Esophagus muscularis mucosa (tissue), 4 donors: ENCODE data around the gene IL17C. TPM values are rescaled to one million over a fixed set of nuclear protein-coding genes. Genes with fewer than 3 reads are reported as not detected.

Experiments used
- DNase-seq: peaks from one replicate; pipeline ENCODE4 v3.0.0-alpha.2; 2017; ENCODE audit errors: extremely low spot score
- H3K27ac ChIP-seq, 4 donors: fragments of 200-600 bp; sonication (generic); replicated peaks in 1 of 4; 1 replicate in 3 of 4; 2 replicates in 1 of 4; pipeline ENCODE4 v1.5.1; 2016 to 2019; ENCODE audit warnings: mild to moderate bottlenecking in 1 of 4
- H3K27me3 ChIP-seq, 4 donors: fragments of 200-600 bp; sonication (generic); one replicate each; pipeline versions ENCODE4 v1.5.1 to v1.6.0; 2016 to 2019
- H3K36me3 ChIP-seq, 4 donors: fragments of 200-600 bp; sonication (generic); one replicate each; pipeline ENCODE4 v1.5.1; 2016 to 2019
- H3K4me1 ChIP-seq, 4 donors: fragments of 200-600 bp; sonication (generic); one replicate each; pipeline ENCODE4 v1.5.1; 2016 to 2019
- H3K4me3 ChIP-seq, 4 donors: fragments of 200-600 bp; sonication (generic); 1 replicate in 2 of 4; 2 replicates in 2 of 4; pipeline ENCODE4 v1.5.1; 2016 to 2019; ENCODE audit warnings: mild to moderate bottlenecking in 4 of 4, moderate library complexity in 1 of 4
- H3K9me3 ChIP-seq, 4 donors: fragments of 200-600 bp; sonication (generic); 1 replicate in 3 of 4; 2 replicates in 1 of 4; pipeline ENCODE4 v1.5.1; 2016 to 2019
- CTCF ChIP-seq, 3 experiments: fragments of 200-600 bp in 2 of 3; fragments of 450-650 bp in 1 of 3; sonication (generic) in 2 of 3; IDR thresholded peaks; one replicate each; pipeline ENCODE4 v1.5.1; 2017 to 2019; ENCODE audit warnings: antibody characterized with exemption in 3 of 3, mild to moderate bottlenecking in 2 of 3, moderate library complexity in 1 of 3
- EP300 ChIP-seq: sonication (generic); formaldehyde crosslinking; IDR thresholded peaks from one replicate; pipeline ENCODE4 v1.6.1; 2017; ENCODE audit warnings: antibody characterized with exemption
- POLR2A ChIP-seq: fragments of 450-650 bp; IDR thresholded peaks from one replicate; pipeline ENCODE4 v1.6.1; 2017; ENCODE audit warnings: antibody characterized with exemption, moderate library complexity, mild to moderate bottlenecking, low read depth
- POLR2AphosphoS5 ChIP-seq, 2 donors: sonication (generic); formaldehyde crosslinking; IDR thresholded peaks; one replicate each; pipeline ENCODE4 v1.6.1; 2017; ENCODE audit warnings: antibody characterized with exemption in 2 of 2
- WGBS: methylation state at CpG from one replicate; pipeline ENCODE4 v1.1.5; 2018; 5-methylcytosine and 5-hydroxymethylcytosine counted together
- intact Hi-C: fragments of 100-400 bp; cut with DNase I; formaldehyde crosslinking; loops from one replicate; pipeline ENCODE4 v1.15.1; 2023
- total RNA-seq, 4 donors: library from RNA; depleted of rRNA; stranded (reverse); fragments of >200 nt; gene quantifications; one replicate each; pipeline versions ENCODE4 v1.1.0 to v1.2.1, GENCODE V29; 2016

Gene IL17C
- total RNA-seq, 4 donors from 2014 or later, result not detected

DNA sequence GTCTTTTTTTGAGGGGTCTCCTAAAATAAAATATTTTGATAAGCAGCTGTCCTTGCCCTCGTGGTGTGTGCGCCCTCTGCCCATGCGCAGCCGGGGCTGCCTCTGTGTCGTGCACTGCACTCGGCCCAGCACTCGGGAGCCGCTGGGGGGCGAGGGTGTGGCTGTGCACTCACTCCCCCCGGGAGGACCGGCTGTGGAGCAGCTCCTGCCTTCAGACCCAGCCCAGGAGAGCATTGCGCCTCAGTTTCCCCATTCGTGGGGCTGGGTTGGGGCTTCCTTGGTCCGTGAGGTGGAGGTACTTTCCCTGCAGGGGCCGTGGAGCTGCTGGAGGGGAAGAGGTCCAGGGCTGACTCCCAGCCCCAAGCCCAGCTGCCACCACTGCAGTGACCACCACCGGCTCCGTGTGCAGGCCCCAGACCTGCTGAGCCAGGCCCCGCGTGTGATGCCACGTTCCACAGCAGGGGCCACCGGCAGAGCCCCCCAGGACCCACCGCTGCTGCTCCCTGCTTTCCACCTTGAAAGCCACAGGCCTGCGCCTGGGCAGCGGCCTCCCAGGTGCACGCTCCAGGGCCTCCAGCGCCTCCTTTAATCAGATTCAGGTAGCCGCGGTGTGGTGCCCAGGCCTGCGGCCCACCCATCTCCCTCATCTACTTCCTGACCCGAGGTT lies 6.3 kb upstream of the IL17C start:
- Histone ChIP-seq H3K4me3 (no peak overlapping the region), H3K4me1 (peaks cover 17 to 23% (median 20%) of the 10 kb centered on the region in 4 donors), H3K27me3 (peaks cover 0 to 41% (median 0%) of the 10 kb centered on the region in 4 donors), H3K27ac (no peak overlapping the region), H3K9me3 (no peaks in the 10 kb centered on the region), H3K36me3 (peaks cover 52 to 67% (median 58%) of the 10 kb centered on the region in 4 donors)
- no peak for TF ChIP-seq POLR2A
- no peak for TF ChIP-seq EP300
- no peak for TF ChIP-seq POLR2AphosphoS5 (IDR thresholded peaks at IDR 0.05)
- WGBS, result 89% methylated on average over 20 of the region's 30 CpGs
- intact Hi-C loops, result no loop called here
- no peak for DNase-seq

DNA sequence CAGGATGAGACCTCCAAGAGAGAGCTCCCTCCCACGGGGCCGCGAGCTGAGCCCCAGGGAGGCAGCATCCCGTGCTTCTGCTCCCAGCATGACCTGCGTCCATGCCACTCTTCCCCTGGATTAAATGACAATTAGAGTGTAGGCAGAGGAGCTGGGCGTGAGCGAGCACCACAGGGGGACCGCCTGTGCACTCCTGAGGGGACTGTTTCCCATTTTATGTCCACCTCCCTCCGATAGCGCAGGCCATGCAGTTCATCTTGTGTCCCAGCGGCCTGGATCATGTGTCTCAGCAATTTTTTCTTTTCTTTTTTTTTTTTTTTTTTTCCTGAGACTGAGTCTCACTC lies 5.8 kb upstream of the IL17C start:
- Histone ChIP-seq H3K27me3 (peaks cover 0 to 45% (median 0%) of the 10 kb centered on the region in 4 donors), H3K9me3 (no peaks in the 10 kb centered on the region), H3K4me3 (no peak overlapping the region), H3K4me1 (peaks cover 17 to 23% (median 20%) of the 10 kb centered on the region in 4 donors), H3K36me3 (peaks cover 47 to 62% (median 53%) of the 10 kb centered on the region in 4 donors), H3K27ac (no peak overlapping the region)
- no peak for TF ChIP-seq POLR2AphosphoS5 (IDR thresholded peaks at IDR 0.05)
- WGBS, result 97% methylated on average over 7 of the region's 11 CpGs
- no peak for DNase-seq
- intact Hi-C loops, result no loop called here

DNA sequence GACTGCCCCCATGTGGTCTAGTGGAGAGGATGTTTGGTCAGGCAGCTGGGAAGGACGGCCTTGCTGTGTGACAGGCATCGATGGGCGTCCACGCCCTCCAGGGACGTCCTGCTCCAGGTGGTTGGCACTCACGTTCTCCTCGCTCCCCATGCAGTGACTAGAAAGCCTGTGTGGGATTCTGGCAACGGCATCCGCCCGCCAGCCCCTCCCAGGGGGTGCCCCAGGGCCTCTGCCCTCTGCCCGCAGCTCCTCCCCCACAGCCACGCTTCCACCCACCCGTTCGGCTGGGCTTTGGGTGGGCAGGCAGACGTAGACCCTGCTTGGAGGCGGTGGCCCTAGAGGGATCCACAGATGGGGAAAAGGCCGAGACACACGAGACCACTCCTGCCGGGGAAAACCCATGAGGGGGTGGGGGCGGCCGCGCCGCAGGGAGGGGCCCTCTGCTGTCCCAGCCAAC lies 4.7 kb upstream of the IL17C start:
- TF ChIP-seq EP300, result no peak
- peak in 1 of 3 experiments; percentile 6 for TF ChIP-seq CTCF (IDR thresholded peaks at IDR 0.05)
- Histone ChIP-seq H3K27ac (no peak overlapping the region), H3K27me3 (peaks cover 0 to 56% (median 8%) of the 10 kb centered on the region in 4 donors), H3K4me1 (peaks cover 15 to 22% (median 18%) of the 10 kb centered on the region in 4 donors), H3K4me3 (peak overlapping the region; percentile 47 to 56 (median 50)), H3K9me3 (no peaks in the 10 kb centered on the region), H3K36me3 (peaks cover 36 to 50% (median 41%) of the 10 kb centered on the region in 4 donors)
- no CpG with 5 or more reads among the region's 23 CpGs for WGBS
- intact Hi-C loops, result no loop called here
- no peak for DNase-seq

DNA sequence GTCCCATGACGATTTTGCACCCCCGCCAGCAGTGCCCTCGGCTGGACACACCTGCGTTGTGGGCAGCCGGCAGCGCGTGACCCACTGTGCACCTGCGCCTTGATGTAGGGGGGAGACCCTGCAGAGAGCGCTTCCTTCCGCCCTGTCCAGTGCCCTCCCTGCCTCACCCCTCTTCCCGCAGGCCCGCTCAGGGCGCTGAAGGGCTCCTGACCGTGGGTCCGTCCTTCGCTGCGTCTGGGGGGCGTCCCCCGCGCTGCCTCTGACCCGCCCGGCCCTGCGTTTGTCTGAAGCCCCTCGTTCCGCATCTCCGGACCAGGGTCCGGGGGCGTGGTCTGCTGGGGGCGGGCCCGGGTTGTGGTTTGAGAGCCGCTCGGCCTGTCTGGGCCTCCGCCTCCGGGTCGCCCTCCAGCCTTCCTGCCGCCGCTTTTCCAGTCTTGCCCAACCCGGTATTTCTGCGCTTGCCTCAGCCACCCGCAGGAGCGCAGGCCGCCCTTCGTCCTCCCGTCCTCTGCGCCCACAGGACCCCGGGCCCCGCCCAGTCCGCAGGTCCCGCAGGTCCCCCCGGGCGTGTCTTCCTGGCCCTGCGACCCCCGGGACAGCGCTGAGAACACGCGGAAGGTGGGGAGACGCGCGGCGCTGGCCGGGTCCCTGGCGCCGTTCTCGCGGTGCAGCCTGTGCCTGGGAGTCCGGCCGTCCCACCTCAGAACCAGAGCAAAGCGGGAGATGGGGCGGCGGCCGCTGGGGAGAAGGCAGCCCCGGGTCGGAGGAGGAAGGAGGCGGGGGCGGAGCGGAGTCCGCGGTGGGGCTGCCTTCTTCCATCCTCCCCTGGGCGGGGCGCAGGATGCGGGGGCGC lies 4.0 kb upstream of the IL17C start:
- H3K36me3 ChIP-seq, result peaks cover 33 to 44% (median 35%) of the 10 kb centered on the region in 4 donors
- no peak for DNase-seq
- WGBS, result 4% methylated on average over 23 of the region's 82 CpGs
- H3K9me3 ChIP-seq, result no peaks in the 10 kb centered on the region
- intact Hi-C loops, result no loop called here
- TF ChIP-seq EP300, result no peak
- no peak for TF ChIP-seq POLR2A
- TF ChIP-seq CTCF (IDR thresholded peaks at IDR 0.05), result no peak
- TF ChIP-seq POLR2AphosphoS5 (IDR thresholded peaks at IDR 0.05), result no peak
- peaks cover 13 to 28% (median 18%) of the 10 kb centered on the region in 4 donors for H3K4me1 ChIP-seq
- peaks cover 0 to 63% (median 14%) of the 10 kb centered on the region in 4 donors for H3K27me3 ChIP-seq
- peak overlapping the region; percentile 47 to 56 (median 50) for H3K4me3 ChIP-seq
- H3K27ac ChIP-seq, result peak overlapping the region in 1 of 4 donors; percentile 42

DNA sequence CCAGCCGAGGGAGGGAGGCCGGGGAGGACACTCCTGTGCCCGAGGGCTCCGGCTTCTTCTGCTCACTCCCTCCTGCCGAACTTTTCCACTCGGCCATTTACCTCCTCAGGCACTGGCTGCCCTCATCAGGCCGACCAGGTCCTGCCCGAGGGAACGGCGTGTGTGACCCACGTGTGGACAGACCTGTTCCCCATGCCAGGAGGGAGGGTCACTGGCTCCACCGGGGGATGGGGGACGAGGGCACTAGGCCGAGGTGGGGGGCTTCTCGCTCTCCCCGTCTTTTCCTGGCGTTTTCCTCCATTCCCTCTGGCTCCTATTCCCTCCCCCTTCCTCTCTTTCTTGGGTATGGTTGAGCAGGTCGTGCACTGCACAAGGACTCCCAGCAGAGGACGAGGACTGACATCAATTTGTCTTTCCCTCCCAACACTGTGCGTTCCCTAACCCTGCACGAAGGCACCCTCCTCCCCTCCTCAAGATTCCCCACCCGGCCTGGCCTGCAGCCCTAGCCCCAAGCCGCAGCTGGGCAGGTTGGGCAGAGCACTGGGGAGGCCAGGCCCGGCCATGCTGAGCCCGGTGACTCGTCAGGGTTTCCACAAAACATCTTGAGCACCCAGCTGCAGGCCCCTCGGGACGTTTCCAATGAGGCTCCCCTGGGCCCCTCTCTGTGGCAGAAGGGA lies 3.2 kb upstream of the IL17C start:
- TF ChIP-seq CTCF (IDR thresholded peaks at IDR 0.05) (no peak), EP300 (no peak), POLR2A (no peak), POLR2AphosphoS5 (IDR thresholded peaks at IDR 0.05) (no peak)
- H3K36me3 ChIP-seq, result peaks cover 25 to 36% (median 27%) of the 10 kb centered on the region in 4 donors
- no peak for DNase-seq
- peak overlapping the region in 1 of 4 donors; percentile 42 for H3K27ac ChIP-seq
- H3K27me3 ChIP-seq, result peaks cover 0 to 70% (median 19%) of the 10 kb centered on the region in 4 donors
- H3K4me3 ChIP-seq, result peak overlapping the region; percentile 47 to 56 (median 50)
- H3K4me1 ChIP-seq, result peaks cover 13 to 35% (median 18%) of the 10 kb centered on the region in 4 donors
- H3K9me3 ChIP-seq, result no peaks in the 10 kb centered on the region
- WGBS, result 51% methylated on average over 18 of the region's 28 CpGs
- intact Hi-C loops, result no loop called here
